ENCODE measurements around the gene LHX6. TPM values are rescaled to one million over a fixed set of nuclear protein-coding genes. Genes with fewer than 3 reads are reported as not detected.
A peak's percentile ranks its signal among the peaks of the same experiment; 100 is the strongest.

The LHX6 gene
- total RNA-seq, 2 experiments from 2014 or later, result not detected

- H3K27me3 Mint-ChIP-seq, result peaks cover 6% of the 10 kb centered on the region
Observed at GRCh38 chr9:122202111-122202510, 26.6 kb downstream of the LHX6 start.

DNA sequence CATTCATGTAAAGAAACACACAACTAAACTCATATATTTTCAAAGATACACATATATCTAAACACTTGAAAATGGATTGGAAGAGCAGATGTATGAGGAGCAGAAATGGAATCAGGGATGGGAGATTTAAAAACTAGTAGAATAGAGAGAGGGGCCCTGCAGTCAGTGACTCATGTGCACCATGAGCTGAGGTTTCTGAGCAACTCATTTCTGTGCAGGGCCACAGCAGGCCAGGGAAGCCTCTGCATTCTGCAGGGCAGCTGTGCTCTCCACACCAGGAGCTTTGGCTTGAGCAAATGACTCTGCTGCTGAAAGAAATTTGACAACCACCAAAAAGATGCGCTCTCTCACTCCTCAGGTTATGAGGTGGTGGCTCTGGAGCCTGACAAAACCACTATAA is 27.1 kb downstream of the LHX6 start:
- H3K4me3 Mint-ChIP-seq, result no peak overlapping the region
- peaks cover 10% of the 10 kb centered on the region for H3K27me3 Mint-ChIP-seq
- no peaks in the 10 kb centered on the region for H3K9me3 Mint-ChIP-seq
- H3K4me1 Mint-ChIP-seq, result no peaks in the 10 kb centered on the region
- ATAC-seq (ENCODE audit: low read depth) (no peak), DNase-seq (no peak)
- POLR2A ChIA-PET, result no interaction called here
- H3K27ac Mint-ChIP-seq, result no peak overlapping the region
- no peaks in the 10 kb centered on the region for H3K36me3 Mint-ChIP-seq

More at GRCh38 chr9:122202111-122202510, 26.6 kb downstream of the LHX6 start:
- Mint-ChIP-seq H3K4me1 (no peaks in the 10 kb centered on the region), H3K36me3 (no peaks in the 10 kb centered on the region), H3K27ac (no peak overlapping the region), H3K4me3 (no peak overlapping the region), H3K9me3 (no peaks in the 10 kb centered on the region)
- DNase-seq, result no peak
- POLR2A ChIA-PET, result no interaction called here
- ATAC-seq (ENCODE audit: low read depth), result no peak

GRCh38 chr9:122200960-122201595 is 27.7 kb downstream of the LHX6 start:
- no peak for DNase-seq
- Mint-ChIP-seq H3K4me1 (no peaks in the 10 kb centered on the region), H3K27ac (no peak overlapping the region), H3K9me3 (no peaks in the 10 kb centered on the region), H3K27me3 (peaks cover 9% of the 10 kb centered on the region), H3K4me3 (no peak overlapping the region), H3K36me3 (no peaks in the 10 kb centered on the region)
- no peak for ATAC-seq (ENCODE audit: low read depth)
- POLR2A ChIA-PET, result no interaction called here

DNA sequence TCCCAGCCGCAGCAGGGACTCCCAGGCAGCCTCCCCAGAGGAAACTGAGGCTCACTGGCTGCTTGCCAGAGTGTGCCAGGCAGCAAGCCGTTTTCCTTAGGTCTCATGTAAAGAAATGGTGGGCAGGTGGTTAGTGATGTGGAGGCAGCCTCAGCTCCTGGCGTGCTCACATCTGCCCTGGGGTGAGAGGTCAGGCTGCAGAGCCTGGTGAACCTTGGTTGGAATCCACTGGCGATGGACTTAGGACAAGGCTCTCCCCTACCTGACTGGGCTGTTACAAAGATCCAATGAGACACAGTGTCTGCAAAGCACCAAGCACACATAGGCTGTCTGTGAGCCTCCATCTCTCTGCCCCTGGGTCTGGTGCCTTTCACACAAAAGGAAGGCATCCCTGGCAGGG is 30.9 kb downstream of the LHX6 start:
- Mint-ChIP-seq H3K36me3 (no peaks in the 10 kb centered on the region), H3K27ac (no peak overlapping the region), H3K4me3 (no peak overlapping the region), H3K9me3 (no peaks in the 10 kb centered on the region), H3K4me1 (no peaks in the 10 kb centered on the region), H3K27me3 (peaks cover 11% of the 10 kb centered on the region)
- POLR2A ChIA-PET, result no interaction called here
- ATAC-seq (ENCODE audit: low read depth) (no peak), DNase-seq (no peak)

- no peak overlapping the region for H3K27ac Mint-ChIP-seq
- H3K36me3 Mint-ChIP-seq, result no peaks in the 10 kb centered on the region
Observed at GRCh38 chr9:122197426-122197825, 31.3 kb downstream of the LHX6 start.

GRCh38 chr9:122195875-122196274 is 32.9 kb downstream of the LHX6 start:
- H3K27ac Mint-ChIP-seq, result no peak overlapping the region

More at GRCh38 chr9:122197426-122197825, 31.3 kb downstream of the LHX6 start:
- Mint-ChIP-seq H3K9me3 (no peaks in the 10 kb centered on the region), H3K4me3 (no peak overlapping the region), H3K27me3 (peaks cover 11% of the 10 kb centered on the region), H3K4me1 (no peaks in the 10 kb centered on the region)
- DNase-seq, result no peak
- POLR2A ChIA-PET, result no interaction called here
- no peak for ATAC-seq (ENCODE audit: low read depth)

GRCh38 chr9:122193651-122194050 is 35.1 kb downstream of the LHX6 start:
- POLR2A ChIA-PET, result no interaction called here
- Mint-ChIP-seq H3K9me3 (no peaks in the 10 kb centered on the region), H3K4me1 (no peaks in the 10 kb centered on the region), H3K27ac (no peak overlapping the region), H3K27me3 (peaks cover 11% of the 10 kb centered on the region), H3K4me3 (no peak overlapping the region), H3K36me3 (no peaks in the 10 kb centered on the region)
- DNase-seq (no peak), ATAC-seq (ENCODE audit: low read depth) (no peak)

More at GRCh38 chr9:122195875-122196274, 32.9 kb downstream of the LHX6 start:
- no peak for ATAC-seq (ENCODE audit: low read depth)
- H3K36me3 Mint-ChIP-seq, result no peaks in the 10 kb centered on the region
- no peaks in the 10 kb centered on the region for H3K4me1 Mint-ChIP-seq
- DNase-seq, result no peak
- H3K27me3 Mint-ChIP-seq, result peaks cover 11% of the 10 kb centered on the region
- POLR2A ChIA-PET, result no interaction called here
- no peak overlapping the region for H3K4me3 Mint-ChIP-seq
- H3K9me3 Mint-ChIP-seq, result no peaks in the 10 kb centered on the region

DNA sequence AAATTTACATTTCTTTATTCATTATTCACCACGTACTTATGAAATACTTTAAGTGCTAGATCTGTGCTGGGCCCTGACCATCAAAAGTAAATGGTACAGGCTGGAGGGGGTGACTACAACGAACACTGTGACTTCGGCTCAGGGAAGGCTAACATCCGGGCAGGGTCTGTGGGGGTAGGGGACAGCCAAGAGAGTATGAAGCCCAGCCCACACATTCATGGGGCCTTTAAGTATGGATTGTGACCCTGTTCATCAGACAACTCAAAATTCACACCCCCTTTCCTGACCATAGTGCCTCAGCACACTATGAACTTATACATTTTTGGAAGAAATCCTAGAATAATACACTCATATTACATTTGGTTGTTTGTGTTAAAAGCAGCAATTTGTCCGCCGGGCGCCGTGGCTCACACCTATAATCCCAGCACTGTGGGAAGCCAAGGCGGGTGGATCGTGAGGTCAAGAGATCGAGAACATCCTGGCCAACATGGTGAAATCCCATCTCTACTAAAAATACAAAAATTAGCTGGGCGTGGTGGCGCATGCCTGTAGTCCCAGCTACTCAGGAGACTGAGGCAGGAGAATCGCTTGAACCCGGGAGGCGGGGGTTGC is 35.7 kb downstream of the LHX6 start:
- POLR2A ChIA-PET, result no interaction called here
- no peak for DNase-seq
- ATAC-seq (ENCODE audit: low read depth), result no peak
- Mint-ChIP-seq H3K27me3 (peaks cover 8% of the 10 kb centered on the region), H3K4me3 (no peak overlapping the region), H3K27ac (no peak overlapping the region), H3K9me3 (no peaks in the 10 kb centered on the region), H3K36me3 (no peaks in the 10 kb centered on the region), H3K4me1 (no peaks in the 10 kb centered on the region)

- Mint-ChIP-seq H3K9me3 (no peaks in the 10 kb centered on the region), H3K27ac (no peak overlapping the region), H3K27me3 (peaks cover 8% of the 10 kb centered on the region), H3K4me1 (no peaks in the 10 kb centered on the region), H3K36me3 (no peaks in the 10 kb centered on the region), H3K4me3 (no peak overlapping the region)
- POLR2A ChIA-PET, result no interaction called here
- DNase-seq (no peak), ATAC-seq (ENCODE audit: low read depth) (no peak)
Observed at GRCh38 chr9:122192261-122192875, 36.4 kb downstream of the LHX6 start.

DNA sequence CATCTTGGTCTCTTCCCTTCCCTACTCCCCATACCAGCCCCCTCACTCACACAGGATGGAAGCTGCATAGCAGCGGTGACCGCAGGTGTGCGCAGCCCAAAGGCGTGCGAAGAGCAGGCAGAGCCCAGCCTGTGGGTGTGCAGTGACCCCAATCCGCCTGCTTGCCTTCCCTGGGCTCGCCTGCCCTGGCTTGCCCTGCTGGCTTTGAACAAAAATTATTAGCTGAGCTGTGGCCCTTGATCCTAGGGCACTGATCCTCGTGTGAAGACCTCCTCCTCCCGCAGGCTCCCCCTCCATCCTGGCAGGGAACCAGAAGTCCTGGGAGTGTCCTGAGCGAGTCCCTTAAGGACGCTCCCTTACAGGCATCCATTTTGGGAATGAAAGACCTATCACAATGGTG is 37.2 kb downstream of the LHX6 start:
- Mint-ChIP-seq H3K9me3 (no peaks in the 10 kb centered on the region), H3K27me3 (peaks cover 2% of the 10 kb centered on the region), H3K36me3 (no peaks in the 10 kb centered on the region), H3K4me1 (no peaks in the 10 kb centered on the region), H3K27ac (no peak overlapping the region), H3K4me3 (no peak overlapping the region)
- ATAC-seq (ENCODE audit: low read depth) (no peak), DNase-seq (no peak)
- POLR2A ChIA-PET, result no interaction called here

GRCh38 chr9:122190597-122191381 is 38.0 kb downstream of the LHX6 start:
- ATAC-seq (ENCODE audit: low read depth) (peak; percentile 26), DNase-seq (no peak)
- POLR2A ChIA-PET, result no interaction called here
- Mint-ChIP-seq H3K27me3 (no peaks in the 10 kb centered on the region), H3K4me3 (no peak overlapping the region), H3K9me3 (no peaks in the 10 kb centered on the region), H3K27ac (no peak overlapping the region), H3K36me3 (no peaks in the 10 kb centered on the region), H3K4me1 (no peaks in the 10 kb centered on the region)

DNA sequence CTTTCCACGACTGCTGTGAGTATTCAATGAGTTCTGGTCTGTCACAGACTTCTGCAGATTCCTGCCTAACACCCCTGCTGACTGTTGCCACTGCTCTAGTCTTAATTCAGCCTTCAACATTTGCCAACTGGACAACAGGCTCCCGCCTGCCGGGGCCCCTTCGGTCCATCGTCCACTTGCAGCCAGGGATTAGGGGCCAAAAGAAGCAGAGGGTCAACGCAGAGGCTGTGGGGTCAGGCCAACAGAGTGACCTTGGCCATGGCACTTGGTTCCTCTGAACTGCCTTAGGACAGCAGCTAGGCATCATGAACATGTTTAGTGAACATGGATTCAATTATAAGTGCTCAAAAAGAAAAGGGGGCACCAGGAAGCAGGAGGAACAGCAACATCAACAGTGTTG is 40.4 kb downstream of the LHX6 start:
- ATAC-seq (ENCODE audit: low read depth), result no peak
- Mint-ChIP-seq H3K9me3 (no peaks in the 10 kb centered on the region), H3K4me3 (no peak overlapping the region), H3K27ac (no peak overlapping the region), H3K27me3 (no peaks in the 10 kb centered on the region), H3K4me1 (no peaks in the 10 kb centered on the region), H3K36me3 (no peaks in the 10 kb centered on the region)
- POLR2A ChIA-PET, result no interaction called here
- no peak for DNase-seq

- Mint-ChIP-seq H3K36me3 (no peaks in the 10 kb centered on the region), H3K9me3 (no peaks in the 10 kb centered on the region), H3K27me3 (peaks cover 6% of the 10 kb centered on the region), H3K4me1 (no peaks in the 10 kb centered on the region), H3K4me3 (no peak overlapping the region), H3K27ac (no peak overlapping the region)
- POLR2A ChIA-PET, result interaction anchor here (0.7 kb wide), 1 partner anchor 27 kb away, joined by 3 read pairs; no protein-coding TSS in a partner anchor
- ATAC-seq (ENCODE audit: low read depth) (no peak), DNase-seq (no peak)
Observed at GRCh38 chr9:122186777-122187470, 41.8 kb downstream of the LHX6 start.

Measured in activated naive CD8-positive, alpha-beta T cell treated with anti-CD3 and anti-CD28 coated beads, Interleukin-2, amount 10 ng/mL, durations not matched to agents 7 days and 5 days (primary cell).